GM10266 (cell line): ENCODE data around the gene LMOD3.

Experiments used
- DNase-seq: peaks from one replicate; pipeline ENCODE4 v3.0.0; 2012; ENCODE audit errors: extremely low spot score
- CTCF ChIP-seq: IDR thresholded peaks from 2 replicates; pipeline ENCODE4 v1.5.1; 2012; ENCODE audit warnings: mild to moderate bottlenecking, low read depth; ENCODE audit not compliant: control insufficient read depth, insufficient read depth; ENCODE audit errors: missing control alignments

The LMOD3 gene

DNA sequence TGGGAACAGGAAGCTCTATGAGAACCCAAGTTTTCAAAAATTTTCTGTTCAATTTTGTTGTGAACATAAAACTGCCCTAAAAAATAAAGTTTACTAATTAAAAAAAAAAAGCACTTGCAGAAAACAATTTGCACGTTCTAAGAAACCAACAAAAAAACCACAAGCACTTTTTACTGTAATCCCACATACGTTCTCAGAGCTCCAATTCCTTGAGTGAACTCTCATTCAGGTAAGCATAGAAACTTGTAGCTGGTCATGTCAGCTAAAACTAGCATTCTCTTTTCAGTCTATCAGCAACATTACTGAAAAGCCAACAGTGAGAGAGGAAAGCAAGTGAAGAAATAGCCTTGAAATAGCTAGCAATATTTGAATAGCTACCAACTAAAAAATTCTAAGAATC is 58.8 kb downstream of the LMOD3 start:
- TF ChIP-seq CTCF = no peak
- no peak for DNase-seq

DNA sequence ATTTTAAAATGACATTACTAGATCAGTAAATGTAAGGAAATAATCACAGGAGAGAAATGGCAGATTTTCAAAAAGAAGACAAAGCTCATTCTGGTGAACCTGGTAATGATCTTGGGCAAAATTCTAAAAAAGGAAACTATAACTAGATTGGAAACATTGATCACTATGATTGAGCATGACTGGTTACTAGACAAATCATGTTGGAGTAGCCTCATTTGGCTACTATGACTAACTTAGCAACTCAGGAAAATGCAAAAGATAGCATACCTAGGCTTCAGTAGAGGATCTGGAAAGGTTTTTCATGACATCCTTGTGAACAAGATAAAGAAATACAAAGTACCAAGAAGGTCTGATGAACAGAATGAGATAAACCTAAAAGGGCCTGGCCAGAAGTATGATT is 62.7 kb downstream of the LMOD3 start:
- TF ChIP-seq CTCF = no peak
- DNase-seq = no peak

- DNase-seq = no peak
- TF ChIP-seq CTCF = no peak
Observed at GRCh38 chr3:69058947-69059224, 63.5 kb downstream of the LMOD3 start.

DNA sequence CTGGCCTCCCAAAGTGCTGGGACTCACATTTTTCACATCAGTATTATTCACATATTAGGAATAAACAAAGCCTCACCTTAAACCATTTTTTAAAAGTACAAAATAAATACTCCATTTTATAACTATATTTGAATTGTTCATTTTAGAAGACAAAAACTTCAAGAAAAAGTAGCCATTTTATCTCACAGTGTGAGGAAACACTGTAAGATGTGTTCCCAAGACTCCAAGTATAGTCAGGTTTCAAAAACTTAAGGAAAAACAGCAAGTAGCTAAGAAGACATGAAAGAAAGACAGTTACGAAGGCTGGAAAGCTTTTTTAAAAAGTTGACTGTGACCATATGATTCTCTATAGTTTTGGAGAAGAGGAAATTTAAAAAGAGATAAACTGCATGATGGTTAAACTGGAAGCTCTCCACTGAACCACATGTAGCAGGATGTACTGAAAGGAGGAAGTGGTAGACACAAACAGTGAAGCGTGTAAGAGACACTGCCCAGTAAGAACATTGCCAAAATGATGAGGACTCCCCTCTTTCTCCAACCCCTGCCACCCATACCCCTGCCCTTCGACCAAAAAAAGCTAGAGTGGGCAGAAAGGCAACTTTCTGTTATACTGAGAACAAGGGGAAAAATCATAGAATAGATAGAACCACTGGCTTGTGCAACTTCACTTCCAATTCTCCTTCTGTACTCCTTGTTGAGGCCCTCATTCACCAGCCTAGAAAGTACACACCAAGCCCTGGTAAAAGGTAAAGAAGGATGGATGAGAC is 64.0 kb downstream of the LMOD3 start:
- DNase-seq = peak; percentile 25
- TF ChIP-seq CTCF = no peak
